Lung (tissue), 12 donors: Measurements from ENCODE around the gene EFNA4. TPM values are rescaled to one million over a fixed set of nuclear protein-coding genes. Genes with fewer than 3 reads are reported as not detected.

ENCODE experiments used
- ATAC-seq: fragments of 200-7000 bp; cut with Tn5 transposase; one replicate; pipeline ENCODE4 v1.9.1; 2020; ENCODE audit warnings: moderate number of reproducible peaks; ENCODE audit not compliant: insufficient read depth, low FRiP score
- DNase-seq, 3 donors: peaks; one replicate each; pipeline ENCODE4 v3.0.0-alpha.2; 2013 to 2017
- H3K27ac ChIP-seq, 2 donors: one replicate each; pipeline ENCODE4 v1.5.1; 2013; ENCODE audit warnings: mild to moderate bottlenecking in 2 of 2, moderate library complexity in 2 of 2, control low read depth in 1 of 2, inconsistent platforms in 1 of 2, low read depth in 1 of 2, low read length in 1 of 2
- H3K27me3 ChIP-seq, 3 donors: one replicate each; pipeline ENCODE4 v1.5.1; 2013; ENCODE audit warnings: low read length in 2 of 3; ENCODE audit not compliant: control insufficient read depth in 3 of 3, insufficient read depth in 3 of 3
- H3K36me3 ChIP-seq, 4 donors: one replicate each; pipeline ENCODE4 v1.5.1; 2013; ENCODE audit warnings: low read length in 4 of 4, mild to moderate bottlenecking in 1 of 4, moderate library complexity in 1 of 4; ENCODE audit not compliant: control insufficient read depth in 4 of 4, insufficient read depth in 4 of 4
- H3K4me1 ChIP-seq, 5 donors: one replicate each; pipeline ENCODE4 v1.5.1; 2013; ENCODE audit warnings: low read length in 5 of 5, mild to moderate bottlenecking in 2 of 5, moderate library complexity in 1 of 5; ENCODE audit not compliant: control insufficient read depth in 5 of 5, insufficient read depth in 5 of 5
- H3K4me3 ChIP-seq: one replicate; pipeline ENCODE4 v1.5.1; 2013; ENCODE audit warnings: mild to moderate bottlenecking, control low read depth, moderate library complexity
- H3K9ac ChIP-seq, 2 donors: one replicate each; pipeline ENCODE4 v1.5.1; 2013; ENCODE audit warnings: low read length in 2 of 2, control low read depth in 1 of 2; ENCODE audit not compliant: insufficient read depth in 1 of 2
- H3K9me3 ChIP-seq, 4 donors: one replicate each; pipeline ENCODE4 v1.5.1; 2013; ENCODE audit warnings: low read length in 3 of 4, mild to moderate bottlenecking in 1 of 4, moderate library complexity in 1 of 4; ENCODE audit not compliant: control insufficient read depth in 4 of 4, insufficient read depth in 3 of 4
- CTCF ChIP-seq: IDR thresholded peaks from 2 replicates; pipeline ENCODE4 v1.5.1; 2012; ENCODE audit warnings: mild to moderate bottlenecking; ENCODE audit errors: control extremely low read depth, extremely low read depth
- WGBS, 2 donors: extraction: QIAGEN DNeasy Blood & Tissue Kit; methylation state at CpG; one replicate each; pipeline ENCODE4 v1.1.7; 2013; 5-methylcytosine and 5-hydroxymethylcytosine counted together
- polyA plus RNA-seq, 2 donors: library from polyadenylated mRNA; stranded (reverse); fragments of 200-250 nt; gene quantifications; one replicate each; pipeline ENCODE4 v1.2.1, GENCODE V29; 2013
- total RNA-seq, 2 donors: library from RNA; depleted of rRNA in 1 of 2; stranded (reverse); fragments of >200 nt in 1 of 2; gene quantifications; one replicate each; pipeline ENCODE4 v1.2.1, GENCODE V29; 2014 to 2021
- donor health status: control.
- donor health status: control.
- donor health status: Bipolar disorder and iron deficiency.
- donor health status: healthy.
- donor health status: DM: yes; HTN: yes; CAD: no.

The EFNA4 gene
- total and polyA plus RNA-seq, 4 donors, result 8.3 to 13.4 (median 10.2) TPM

- peak; percentile 94 for TF ChIP-seq CTCF
- Histone ChIP-seq H3K27ac (peak overlapping the region; percentile 80 to 92), H3K36me3 (no peaks in the 10 kb centered on the region), H3K4me1 (peaks cover 0 to 51% (median 16%) of the 10 kb centered on the region in 5 donors), H3K27me3 (peaks cover 0 to 33% (median 28%) of the 10 kb centered on the region in 3 donors), H3K9ac (peak overlapping the region in 1 of 2 donors; percentile 68), H3K9me3 (no peaks in the 10 kb centered on the region), H3K4me3 (peak overlapping the region; percentile 60)
- DNase-seq, result peak; percentile 97 to 99 (median 98)
- 0% methylated on average over 63 to 67 of the region's 67 CpGs for WGBS, 2 donors
- peak; percentile 92 for ATAC-seq
These were observed 21.4 kb downstream of the EFNA4 start for GRCh38 chr1:155084722-155085503.

GRCh38 chr1:155085504-155086127 lies 22.1 kb downstream of the EFNA4 start:
- 0 to 2% methylated on average over 29 to 32 of the region's 32 CpGs for WGBS, 2 donors
- no peaks in the 10 kb centered on the region for H3K9me3 ChIP-seq
- ATAC-seq, result peak; percentile 22
- TF ChIP-seq CTCF, result no peak
- peak in 2 of 3 donors; percentile 46 to 48 for DNase-seq
- peak overlapping the region; percentile 80 to 92 for H3K27ac ChIP-seq
- peaks cover 0 to 44% (median 16%) of the 10 kb centered on the region in 5 donors for H3K4me1 ChIP-seq
- peak overlapping the region; percentile 5 for H3K4me3 ChIP-seq
- H3K9ac ChIP-seq, result peak overlapping the region; percentile 21 to 47
- peaks cover 0 to 31% (median 28%) of the 10 kb centered on the region in 3 donors for H3K27me3 ChIP-seq
- H3K36me3 ChIP-seq, result no peaks in the 10 kb centered on the region

GRCh38 chr1:155086128-155086741 lies 22.7 kb downstream of the EFNA4 start:
- H3K36me3 ChIP-seq, result no peaks in the 10 kb centered on the region
- H3K9me3 ChIP-seq, result no peaks in the 10 kb centered on the region
- no peak overlapping the region for H3K4me3 ChIP-seq
- no peak overlapping the region for H3K9ac ChIP-seq
- WGBS, 2 donors, result 14% methylated on average over 23 to 24 of the region's 24 CpGs
- H3K27me3 ChIP-seq, result peaks cover 0 to 26% (median 23%) of the 10 kb centered on the region in 3 donors
- DNase-seq (peak; percentile 58 to 78 (median 64)), ATAC-seq (peak; percentile 42)
- no peak overlapping the region for H3K27ac ChIP-seq
- peaks cover 0 to 38% (median 16%) of the 10 kb centered on the region in 5 donors for H3K4me1 ChIP-seq
- TF ChIP-seq CTCF, result peak; percentile 83
